Measurements from ENCODE around the gene CBLL1. TPM values are rescaled to one million over a fixed set of nuclear protein-coding genes. Genes with fewer than 3 reads are reported as not detected.

Gene CBLL1
- total RNA-seq, 4 donors from 2014 or later, result 9.6 to 28.8 (median 14.5) TPM

- Histone ChIP-seq H3K4me3 (no peak overlapping the region), H3K27ac (no peak overlapping the region), H3K4me1 (no peaks in the 10 kb centered on the region), H3K36me3 (no peaks in the 10 kb centered on the region), H3K9me3 (no peaks in the 10 kb centered on the region), H3K27me3 (no peaks in the 10 kb centered on the region)
- DNase-seq, result no peak
- TF ChIP-seq CTCF (IDR thresholded peaks at IDR 0.05), result no peak
- TF ChIP-seq POLR2A (IDR thresholded peaks at IDR 0.05), result no peak
- intact Hi-C loops (cut with DNase I), result no loop called here
Observed at GRCh38 chr7:107700570-107700969, 43.4 kb upstream of the CBLL1 start.

DNA sequence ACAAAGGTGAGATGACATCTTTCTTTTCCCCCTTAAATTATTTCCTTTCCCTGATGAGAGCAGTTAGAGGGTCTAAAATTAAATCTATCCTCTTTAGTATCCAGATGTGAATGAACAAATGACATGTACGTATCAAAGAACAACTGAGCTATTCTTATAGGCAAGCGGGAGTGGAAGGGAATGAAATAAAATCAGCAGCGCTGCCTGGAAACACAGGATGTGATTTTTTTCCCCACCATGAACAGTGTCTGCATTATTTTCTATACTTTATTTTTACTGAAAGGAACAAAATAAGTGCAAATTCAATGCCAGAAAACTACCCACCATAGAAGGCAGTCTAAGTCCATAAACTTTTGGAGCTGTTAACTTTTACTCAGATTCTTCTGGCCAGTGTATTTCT lies 42.8 kb upstream of the CBLL1 start:
- WGBS, 2 donors, result 87 to 88% methylated on average over 3 of the region's 3 CpGs
- H3K27me3 ChIP-seq, result no peaks in the 10 kb centered on the region
- no peaks in the 10 kb centered on the region for H3K9me3 ChIP-seq
- no peak for TF ChIP-seq POLR2A (IDR thresholded peaks at IDR 0.05)
- no peak for TF ChIP-seq CTCF (IDR thresholded peaks at IDR 0.05)
- H3K4me1 ChIP-seq, result no peaks in the 10 kb centered on the region
- no peak overlapping the region for H3K4me3 ChIP-seq
- no peak overlapping the region for H3K27ac ChIP-seq
- intact Hi-C loops (cut with DNase I), result no loop called here
- no peak for DNase-seq
- H3K36me3 ChIP-seq, result no peaks in the 10 kb centered on the region

DNA sequence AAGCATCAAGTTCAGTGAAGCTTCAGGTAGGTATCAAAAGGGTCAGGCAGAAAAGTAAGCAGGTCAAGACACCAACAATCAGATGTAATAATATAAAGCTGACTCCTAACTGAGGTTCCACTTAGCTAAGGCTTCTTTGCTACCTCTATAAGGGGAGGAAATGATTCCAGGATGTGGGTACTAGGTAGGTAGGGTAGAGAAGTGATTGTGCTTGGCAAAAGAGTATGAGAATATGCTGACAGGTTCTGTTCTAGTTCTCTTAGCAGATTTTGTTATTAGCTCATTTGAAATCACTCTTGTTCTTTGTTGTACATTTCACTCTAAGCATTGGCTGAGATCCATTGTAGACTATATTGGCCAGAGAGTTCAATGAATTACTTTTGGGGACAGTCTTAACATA lies 40.7 kb upstream of the CBLL1 start:
- H3K36me3 ChIP-seq, result no peaks in the 10 kb centered on the region
- no peaks in the 10 kb centered on the region for H3K4me1 ChIP-seq
- intact Hi-C loops (cut with DNase I), result no loop called here
- H3K9me3 ChIP-seq, result no peaks in the 10 kb centered on the region
- DNase-seq, result no peak
- TF ChIP-seq POLR2A (IDR thresholded peaks at IDR 0.05) (no peak), CTCF (IDR thresholded peaks at IDR 0.05) (no peak)
- no peak overlapping the region for H3K27ac ChIP-seq
- H3K27me3 ChIP-seq, result no peaks in the 10 kb centered on the region
- H3K4me3 ChIP-seq, result no peak overlapping the region

GRCh38 chr7:107703872-107704271 lies 40.1 kb upstream of the CBLL1 start:
- intact Hi-C loops (cut with DNase I), result no loop called here
- no peaks in the 10 kb centered on the region for H3K9me3 ChIP-seq
- TF ChIP-seq POLR2A (IDR thresholded peaks at IDR 0.05) (no peak), CTCF (IDR thresholded peaks at IDR 0.05) (no peak)

DNA sequence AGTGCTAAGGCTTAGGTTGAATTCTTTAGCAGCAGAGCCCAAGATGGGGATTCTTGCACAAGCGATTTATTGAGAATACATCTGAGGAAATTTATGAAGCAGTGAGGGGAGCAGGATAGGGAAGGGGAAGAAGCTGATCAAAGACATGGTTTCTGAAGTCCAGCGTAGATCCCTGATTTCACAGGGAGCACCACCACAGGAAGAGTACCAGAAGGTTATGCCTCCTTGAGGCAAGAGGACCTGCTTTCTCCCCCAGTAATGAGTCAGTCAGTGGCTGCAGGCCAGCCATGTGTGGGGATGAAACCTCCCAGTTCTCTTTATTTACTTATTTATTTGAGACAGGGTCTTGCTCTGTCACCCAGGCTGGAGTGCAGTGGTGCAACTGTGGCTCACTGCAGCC lies 35.0 kb upstream of the CBLL1 start:
- WGBS, 2 donors, result 92 to 95% methylated on average over 2 of the region's 2 CpGs
- H3K36me3 ChIP-seq, result no peaks in the 10 kb centered on the region
- no peaks in the 10 kb centered on the region for H3K9me3 ChIP-seq
- intact Hi-C loops (cut with DNase I), result no loop called here
- DNase-seq, result no peak
- H3K4me1 ChIP-seq, result no peaks in the 10 kb centered on the region
- H3K27ac ChIP-seq, result no peak overlapping the region
- H3K4me3 ChIP-seq, result no peak overlapping the region
- TF ChIP-seq POLR2A (IDR thresholded peaks at IDR 0.05) (no peak), CTCF (IDR thresholded peaks at IDR 0.05) (no peak)
- no peaks in the 10 kb centered on the region for H3K27me3 ChIP-seq

More at GRCh38 chr7:107703872-107704271, 40.1 kb upstream of the CBLL1 start:
- no peak for DNase-seq
- Histone ChIP-seq H3K4me3 (no peak overlapping the region), H3K27ac (no peak overlapping the region), H3K36me3 (no peaks in the 10 kb centered on the region), H3K4me1 (no peaks in the 10 kb centered on the region), H3K27me3 (no peaks in the 10 kb centered on the region)
- WGBS, 2 donors, result 57 to 92% methylated on average over 3 of the region's 3 CpGs
